Sigmoid colon (tissue), 7 donors: Measurements from ENCODE around the gene PRRT1. TPM values are rescaled to one million over a fixed set of nuclear protein-coding genes. Genes with fewer than 3 reads are reported as not detected.

Source experiments
- DNase-seq: peaks from one replicate; pipeline ENCODE4 v3.0.0-alpha.2; 2019
- H3K27ac ChIP-seq, 4 donors: fragments of 200-600 bp; sonication (generic); one replicate each; pipeline ENCODE4 v1.5.1; 2016 to 2019; ENCODE audit warnings: mild to moderate bottlenecking in 1 of 4
- H3K27me3 ChIP-seq, 3 donors: fragments of 200-600 bp; sonication (generic); one replicate each; pipeline ENCODE4 v1.5.1; 2019; ENCODE audit warnings: mild to moderate bottlenecking in 1 of 3
- H3K36me3 ChIP-seq, 4 donors: fragments of 200-600 bp; sonication (generic); one replicate each; pipeline ENCODE4 v1.5.1; 2016 to 2019
- H3K4me1 ChIP-seq, 4 donors: fragments of 200-600 bp; sonication (generic); one replicate each; pipeline ENCODE4 v1.5.1; 2017 to 2019
- H3K4me3 ChIP-seq, 4 donors: fragments of 200-600 bp; sonication (generic); one replicate each; pipeline ENCODE4 v1.5.1; 2017 to 2019; ENCODE audit warnings: mild to moderate bottlenecking in 2 of 4, moderate library complexity in 1 of 4
- H3K9me3 ChIP-seq, 4 donors: fragments of 200-600 bp in 3 of 4; sonication (generic) in 3 of 4; one replicate each; pipeline versions ENCODE4 v1.5.1 to v1.6.1; 2013 to 2019
- CTCF ChIP-seq, 4 experiments: fragments of 450-650 bp in 3 of 4; fragments of 200-600 bp in 1 of 4; IDR thresholded peaks; one replicate each; pipeline ENCODE4 v1.5.1; 2016 to 2019; ENCODE audit warnings: antibody characterized with exemption in 4 of 4, mild to moderate bottlenecking in 3 of 4, moderate library complexity in 2 of 4
- EP300 ChIP-seq, 4 donors: sonication (generic); formaldehyde crosslinking; IDR thresholded peaks; one replicate each; pipeline ENCODE4 v1.6.1; 2017; ENCODE audit warnings: antibody characterized with exemption in 4 of 4
- POLR2A ChIP-seq, 2 donors: fragments of 450-650 bp; IDR thresholded peaks; one replicate each; pipeline ENCODE4 v1.6.1; 2016; ENCODE audit warnings: antibody characterized with exemption in 2 of 2, mild to moderate bottlenecking in 2 of 2, moderate library complexity in 2 of 2
- POLR2AphosphoS5 ChIP-seq, 4 donors: sonication (generic); formaldehyde crosslinking; IDR thresholded peaks; one replicate each; pipeline ENCODE4 v1.6.1; 2017; ENCODE audit warnings: antibody characterized with exemption in 4 of 4
- WGBS, 2 donors: extraction: QIAGEN DNeasy Blood & Tissue Kit; methylation state at CpG; one replicate each; pipeline ENCODE4 v1.1.7; 2013; 5-methylcytosine and 5-hydroxymethylcytosine counted together
- intact Hi-C: fragments of 100-400 bp; cut with DNase I; formaldehyde crosslinking; loops from one replicate; pipeline ENCODE4 v1.15.1; 2023
- polyA plus RNA-seq, 3 donors: library from polyadenylated mRNA; stranded (reverse); fragments of 200-250 nt; gene quantifications; one replicate each; pipeline ENCODE4 v1.2.3, GENCODE V29; 2013
- total RNA-seq, 4 donors: library from RNA; depleted of rRNA; stranded (reverse); fragments of >200 nt; gene quantifications; one replicate each; pipeline ENCODE4 v1.1.0, GENCODE V29; 2016
- donor health status: healthy with polysubstance abuse.
- donor health status: Bipolar disorder and iron deficiency.
- donor health status: healthy.

Gene PRRT1
- total and polyA plus RNA-seq, 7 donors = 0.46 to 6.1 (median 2.5) TPM

DNA sequence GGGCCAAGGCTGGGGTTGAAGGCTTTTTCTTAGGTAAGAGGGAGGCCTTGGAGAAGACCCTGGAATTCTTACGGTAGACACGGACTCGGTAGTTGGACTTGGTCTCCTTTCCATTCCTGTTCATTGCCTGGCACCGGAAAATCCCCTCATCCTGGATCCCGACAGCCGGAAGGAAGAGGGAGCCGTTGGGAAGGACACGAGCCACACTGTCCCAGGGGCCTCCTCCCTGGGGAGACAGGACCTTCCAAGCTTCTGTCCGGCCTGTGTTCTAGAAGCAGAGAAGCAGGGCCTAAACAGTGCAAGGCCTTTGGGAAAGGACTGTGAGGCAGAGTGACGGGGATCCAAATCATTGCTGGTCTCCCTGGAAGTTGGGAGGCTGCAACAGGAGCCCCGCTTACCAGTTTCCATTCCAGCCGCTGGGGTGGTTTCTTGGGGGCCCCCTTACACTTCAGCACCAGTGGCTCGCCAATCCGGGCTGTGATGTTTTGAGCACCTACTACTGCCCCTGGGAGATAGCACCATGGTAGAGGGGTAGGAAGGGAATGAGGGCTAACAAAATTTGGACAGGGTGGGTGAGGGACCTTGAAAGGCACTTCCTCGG, 31.8 kb upstream of the PRRT1 start:
- intact Hi-C loops = no loop called here
- TF ChIP-seq CTCF (IDR thresholded peaks at IDR 0.05) = no peak
- TF ChIP-seq POLR2AphosphoS5 (IDR thresholded peaks at IDR 0.05) = no peak
- no peak for TF ChIP-seq POLR2A (IDR thresholded peaks at IDR 0.05)
- no peak for TF ChIP-seq EP300 (IDR thresholded peaks at IDR 0.05)
- Histone ChIP-seq H3K4me1 (peaks cover 0 to 77% (median 51%) of the 10 kb centered on the region in 4 donors), H3K36me3 (peaks cover 13 to 66% (median 23%) of the 10 kb centered on the region in 4 donors), H3K9me3 (no peaks in the 10 kb centered on the region), H3K27me3 (no peaks in the 10 kb centered on the region), H3K27ac (peak overlapping the region; percentile 83 to 100 (median 96)), H3K4me3 (no peak overlapping the region)
- 85 to 88% methylated on average over 15 of the region's 15 CpGs for whole genome bisulfite sequencing, 2 donors
- no peak for DNase-seq

- Histone ChIP-seq H3K9me3 (no peaks in the 10 kb centered on the region), H3K36me3 (peaks cover 13 to 65% (median 23%) of the 10 kb centered on the region in 4 donors), H3K27ac (peak overlapping the region; percentile 83 to 100 (median 96)), H3K4me3 (no peak overlapping the region), H3K27me3 (no peaks in the 10 kb centered on the region), H3K4me1 (peaks cover 0 to 71% (median 46%) of the 10 kb centered on the region in 4 donors)
- intact Hi-C loops = no loop called here
- DNase-seq = no peak
- no peak for TF ChIP-seq POLR2A (IDR thresholded peaks at IDR 0.05)
- no peak for TF ChIP-seq EP300 (IDR thresholded peaks at IDR 0.05)
- no peak for TF ChIP-seq POLR2AphosphoS5 (IDR thresholded peaks at IDR 0.05)
- no peak for TF ChIP-seq CTCF (IDR thresholded peaks at IDR 0.05)
- WGBS, 2 donors = 80 to 85% methylated on average over 3 of the region's 3 CpGs
Observed at GRCh38 chr6:32183030-32183429, 31.3 kb upstream of the PRRT1 start.

GRCh38 chr6:32182555-32182981, 30.8 kb upstream of the PRRT1 start:
- intact Hi-C loops = no loop called here
- peaks cover 13 to 60% (median 21%) of the 10 kb centered on the region in 4 donors for H3K36me3 ChIP-seq
- peaks cover 0 to 67% (median 41%) of the 10 kb centered on the region in 4 donors for H3K4me1 ChIP-seq
- no peaks in the 10 kb centered on the region for H3K27me3 ChIP-seq
- TF ChIP-seq POLR2AphosphoS5 (IDR thresholded peaks at IDR 0.05) = no peak
- TF ChIP-seq CTCF (IDR thresholded peaks at IDR 0.05) = no peak
- TF ChIP-seq EP300 (IDR thresholded peaks at IDR 0.05) = no peak
- TF ChIP-seq POLR2A (IDR thresholded peaks at IDR 0.05) = no peak
- WGBS, 2 donors = 90 to 92% methylated on average over 10 of the region's 10 CpGs
- H3K9me3 ChIP-seq = no peaks in the 10 kb centered on the region
- H3K4me3 ChIP-seq = no peak overlapping the region
- peak overlapping the region; percentile 19 to 99 (median 88) for H3K27ac ChIP-seq
- DNase-seq = no peak

DNA sequence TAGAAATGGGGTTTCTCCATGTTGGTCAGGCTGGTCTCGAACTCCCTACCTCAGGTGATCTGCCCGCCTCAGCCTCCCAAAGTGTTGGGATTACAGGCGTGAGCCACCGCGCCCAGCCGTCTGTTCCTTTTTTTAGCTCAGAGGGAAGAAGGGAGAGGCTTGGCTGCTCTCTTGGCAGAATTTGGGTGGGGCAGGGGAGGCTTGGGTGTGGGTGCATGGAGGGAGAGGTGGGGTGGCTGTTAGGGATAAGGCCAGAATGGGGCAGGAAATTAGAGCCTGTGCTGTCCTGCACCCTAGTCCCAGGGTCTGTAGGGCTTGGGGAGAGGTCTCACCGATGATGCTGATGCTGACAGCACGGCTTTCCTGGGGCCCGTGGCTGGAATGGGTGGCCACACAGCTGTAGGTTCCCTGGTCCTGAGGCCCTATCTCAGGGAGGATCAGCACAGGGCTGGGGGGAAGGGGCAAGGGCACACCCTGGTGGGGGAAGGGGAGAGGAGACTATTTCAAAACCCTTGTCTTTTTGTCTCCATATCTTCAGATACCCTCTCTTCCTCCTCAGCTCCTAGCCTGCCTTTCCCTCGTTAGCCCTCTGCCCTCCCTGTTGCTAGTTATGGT, 30.3 kb upstream of the PRRT1 start:
- TF ChIP-seq POLR2AphosphoS5 (IDR thresholded peaks at IDR 0.05) (no peak), POLR2A (IDR thresholded peaks at IDR 0.05) (no peak), CTCF (IDR thresholded peaks at IDR 0.05) (no peak), EP300 (IDR thresholded peaks at IDR 0.05) (no peak)
- no peaks in the 10 kb centered on the region for H3K27me3 ChIP-seq
- H3K9me3 ChIP-seq = no peaks in the 10 kb centered on the region
- no peak for DNase-seq
- H3K4me3 ChIP-seq = no peak overlapping the region
- intact Hi-C loops = no loop called here
- H3K27ac ChIP-seq = peak overlapping the region; percentile 19 to 99 (median 88)
- WGBS, 2 donors = 61 to 89% methylated on average over 10 of the region's 10 CpGs
- H3K36me3 ChIP-seq = peaks cover 13 to 55% (median 18%) of the 10 kb centered on the region in 4 donors
- H3K4me1 ChIP-seq = peaks cover 0 to 62% (median 39%) of the 10 kb centered on the region in 4 donors
